ENCODE measurements around the gene ACTN4. TPM values are rescaled to one million over a fixed set of nuclear protein-coding genes. Genes with fewer than 3 reads are reported as not detected.

The ACTN4 gene
- total and polyA plus RNA-seq, 2 experiments from 2014 or later = 68.9 to 427 TPM

DNA sequence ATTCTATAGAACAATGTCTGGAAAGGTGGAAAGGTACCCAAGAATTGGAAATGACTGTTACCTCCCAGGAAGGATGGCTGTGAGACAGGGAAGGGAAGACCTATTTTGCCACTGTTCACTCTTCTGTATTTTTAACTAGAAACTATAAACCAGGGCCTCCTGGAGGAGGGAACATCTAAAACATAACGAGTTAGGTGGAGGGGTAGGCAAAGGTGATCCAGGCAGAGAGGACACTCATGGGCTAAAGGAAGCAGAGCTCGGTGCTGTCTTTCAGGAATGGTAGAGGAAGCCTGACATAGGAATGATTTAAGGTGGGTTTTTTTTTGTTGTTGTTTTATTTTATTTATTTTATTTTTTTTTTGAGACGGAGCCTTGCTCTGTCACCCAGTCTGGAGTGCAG, 22.6 kb upstream of the ACTN4 start:
- peaks cover 8% of the 10 kb centered on the region for H3K79me2 ChIP-seq (replicated peaks; ENCODE audit: insufficient read depth)
- H3K9me3 Mint-ChIP-seq = no peaks in the 10 kb centered on the region
- peaks cover 20% of the 10 kb centered on the region for H4K20me1 ChIP-seq (replicated peaks; ENCODE audit: insufficient read depth)
- H3K4me1 Mint-ChIP-seq = peaks cover 7% of the 10 kb centered on the region; the same call in 2 of the 3 replicates
- H3K36me3 Mint-ChIP-seq (ENCODE audit: low read depth) = peaks cover 96% of the 10 kb centered on the region
- peaks cover 7% of the 10 kb centered on the region for H3K27me3 Mint-ChIP-seq (ENCODE audit: insufficient read depth, low read depth, poor library complexity)
- DNase-seq (ENCODE audit: low spot score) (no peak), ATAC-seq (no peak)
- peaks cover 57% of the 10 kb centered on the region for H3K36me3 ChIP-seq (ENCODE audit: insufficient read depth)
- no peak overlapping the region for H3K4me3 Mint-ChIP-seq
- H3K4me1 ChIP-seq (ENCODE audit: insufficient read depth) = no peaks in the 10 kb centered on the region
- no peak overlapping the region for H3K4me2 ChIP-seq
- peaks cover 8% of the 10 kb centered on the region for H3F3A ChIP-seq (replicated peaks; ENCODE audit: low read depth)
- no peak overlapping the region for H3K27ac Mint-ChIP-seq
- H2AFZ ChIP-seq = no peak overlapping the region
- no peaks in the 10 kb centered on the region for H3K27me3 ChIP-seq (ENCODE audit: insufficient read depth)
- no peaks in the 10 kb centered on the region for H3K9me2 ChIP-seq (ENCODE audit: insufficient read depth)
- no peak overlapping the region for H3K4me3 ChIP-seq
- no peak overlapping the region for H3K27ac ChIP-seq (ENCODE audit: low read depth)
- no peak for TF ChIP-seq NANOG (IDR thresholded peaks at IDR 0.05; ENCODE audit: borderline replicate concordance)
- no peak for TF ChIP-seq EZH2phosphoT487 (IDR thresholded peaks at IDR 0.05; ENCODE audit: unreplicated experiment)
- no peak for TF ChIP-seq CREB1 (CRISPR knock-in tag; IDR thresholded peaks at IDR 0.05; ENCODE audit: low read depth)
- no peak for TF ChIP-seq ZNF114 (CRISPR knock-in tag; IDR thresholded peaks at IDR 0.05)
- TF ChIP-seq JUNB (IDR thresholded peaks at IDR 0.05; ENCODE audit: unreplicated experiment) = no peak
- no peak for TF ChIP-seq POLR2AphosphoS5 (IDR thresholded peaks at IDR 0.05; ENCODE audit: low read depth)
- no peak for TF ChIP-seq ZNF331 (CRISPR knock-in tag; IDR thresholded peaks at IDR 0.05; ENCODE audit: low read depth)
- TF ChIP-seq, protein P1, sequence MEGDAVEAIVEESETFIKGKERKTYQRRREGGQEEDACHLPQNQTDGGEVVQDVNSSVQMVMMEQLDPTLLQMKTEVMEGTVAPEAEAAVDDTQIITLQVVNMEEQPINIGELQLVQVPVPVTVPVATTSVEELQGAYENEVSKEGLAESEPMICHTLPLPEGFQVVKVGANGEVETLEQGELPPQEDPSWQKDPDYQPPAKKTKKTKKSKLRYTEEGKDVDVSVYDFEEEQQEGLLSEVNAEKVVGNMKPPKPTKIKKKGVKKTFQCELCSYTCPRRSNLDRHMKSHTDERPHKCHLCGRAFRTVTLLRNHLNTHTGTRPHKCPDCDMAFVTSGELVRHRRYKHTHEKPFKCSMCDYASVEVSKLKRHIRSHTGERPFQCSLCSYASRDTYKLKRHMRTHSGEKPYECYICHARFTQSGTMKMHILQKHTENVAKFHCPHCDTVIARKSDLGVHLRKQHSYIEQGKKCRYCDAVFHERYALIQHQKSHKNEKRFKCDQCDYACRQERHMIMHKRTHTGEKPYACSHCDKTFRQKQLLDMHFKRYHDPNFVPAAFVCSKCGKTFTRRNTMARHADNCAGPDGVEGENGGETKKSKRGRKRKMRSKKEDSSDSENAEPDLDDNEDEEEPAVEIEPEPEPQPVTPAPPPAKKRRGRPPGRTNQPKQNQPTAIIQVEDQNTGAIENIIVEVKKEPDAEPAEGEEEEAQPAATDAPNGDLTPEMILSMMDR (conservative IDR thresholded peaks at IDR 0.05; ENCODE audit: low read depth in 2 of 2) = no peak
- TF ChIP-seq EZH2 (IDR thresholded peaks at IDR 0.05; ENCODE audit: low read depth, unreplicated experiment) = no peak
- no peak for TF ChIP-seq ETS1 (IDR thresholded peaks at IDR 0.05)
- no peak for TF ChIP-seq STAT1 (IDR thresholded peaks at IDR 0.05; ENCODE audit: unreplicated experiment)
- no peak for TF ChIP-seq ZNF462 (CRISPR knock-in tag; IDR thresholded peaks at IDR 0.05)

Data from GM23338 (cell line).